ENCODE data around the gene CGREF1.

DNA sequence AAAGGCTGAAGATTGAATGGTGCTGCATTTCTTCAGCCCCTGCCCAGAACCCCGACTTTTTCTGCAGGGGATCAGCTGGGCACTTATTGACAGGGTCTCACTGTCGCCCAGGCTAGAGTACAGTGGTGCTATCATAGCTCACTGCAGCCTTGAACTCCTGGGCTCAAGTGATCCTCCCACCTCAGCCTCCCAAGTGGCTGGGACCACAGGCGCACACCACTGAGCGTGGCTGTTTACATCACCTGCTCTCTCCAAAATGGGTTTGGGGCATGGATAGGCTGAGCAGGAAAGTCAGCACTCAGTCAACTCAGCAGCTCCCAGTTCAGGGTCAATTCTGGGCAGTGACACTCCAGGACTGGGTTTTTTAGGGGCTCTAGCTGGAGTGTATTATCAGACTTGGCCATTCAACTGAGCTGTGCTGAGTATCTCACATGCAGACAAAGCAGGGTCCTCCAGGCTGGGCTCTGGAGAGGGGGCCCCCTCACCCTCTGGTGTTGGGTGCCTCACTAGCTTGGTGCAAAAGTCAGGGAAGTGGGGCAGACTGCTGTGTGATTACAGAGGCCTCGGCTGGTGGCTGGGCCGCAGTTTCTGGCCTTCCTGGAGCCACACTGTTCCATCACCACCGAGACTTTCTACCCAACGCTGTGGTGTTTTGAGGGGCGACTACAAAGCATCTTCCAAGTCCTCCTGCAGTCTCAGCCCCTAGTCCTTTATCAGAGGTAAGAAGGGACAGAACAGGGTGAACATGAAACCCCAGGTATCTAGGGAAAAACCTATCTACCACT lies 9.1 kb upstream of the CGREF1 start:
- TF ChIP-seq, protein P1, sequence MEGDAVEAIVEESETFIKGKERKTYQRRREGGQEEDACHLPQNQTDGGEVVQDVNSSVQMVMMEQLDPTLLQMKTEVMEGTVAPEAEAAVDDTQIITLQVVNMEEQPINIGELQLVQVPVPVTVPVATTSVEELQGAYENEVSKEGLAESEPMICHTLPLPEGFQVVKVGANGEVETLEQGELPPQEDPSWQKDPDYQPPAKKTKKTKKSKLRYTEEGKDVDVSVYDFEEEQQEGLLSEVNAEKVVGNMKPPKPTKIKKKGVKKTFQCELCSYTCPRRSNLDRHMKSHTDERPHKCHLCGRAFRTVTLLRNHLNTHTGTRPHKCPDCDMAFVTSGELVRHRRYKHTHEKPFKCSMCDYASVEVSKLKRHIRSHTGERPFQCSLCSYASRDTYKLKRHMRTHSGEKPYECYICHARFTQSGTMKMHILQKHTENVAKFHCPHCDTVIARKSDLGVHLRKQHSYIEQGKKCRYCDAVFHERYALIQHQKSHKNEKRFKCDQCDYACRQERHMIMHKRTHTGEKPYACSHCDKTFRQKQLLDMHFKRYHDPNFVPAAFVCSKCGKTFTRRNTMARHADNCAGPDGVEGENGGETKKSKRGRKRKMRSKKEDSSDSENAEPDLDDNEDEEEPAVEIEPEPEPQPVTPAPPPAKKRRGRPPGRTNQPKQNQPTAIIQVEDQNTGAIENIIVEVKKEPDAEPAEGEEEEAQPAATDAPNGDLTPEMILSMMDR (IDR thresholded peaks at IDR 0.05) = no peak
- TF ChIP-seq POLR2AphosphoS5 (IDR thresholded peaks at IDR 0.05; ENCODE audit: insufficient read depth in 1 of 2, low read depth in 1 of 2) = no peak
- no peak for TF ChIP-seq POLR2A (IDR thresholded peaks at IDR 0.05)
